MCF 10A (cell line): ENCODE measurements around the gene UNC119. TPM values are rescaled to one million over a fixed set of nuclear protein-coding genes. Genes with fewer than 3 reads are reported as not detected.
A peak's percentile ranks its signal among the peaks of the same experiment; 100 is the strongest.

Experiments
- Bru-seq: library from RNA; stranded (reverse); fragments of 400-500 nt; gene quantifications from one replicate; lab custom pipeline; 2021; lab: Mats Ljungman, UMichigan
- BruChase-seq, 2 experiments: library from RNA; stranded (reverse); fragments of 400-500 nt; gene quantifications; one replicate each; lab custom pipeline; 2021; lab: Mats Ljungman, UMichigan
- BruUV-seq: library from RNA; stranded (reverse); fragments of 400-500 nt; replicated peaks from 2 replicates; lab custom pipeline; 2021; lab: Mats Ljungman, UMichigan
- CTCF ChIA-PET: fragments of 300-600 bp; sonication (Branson Sonifier 250); formaldehyde crosslinking; extraction: SDS; loops from one replicate; lab custom pipeline; 2021; ENCODE audit warnings: antibody characterized with exemption, inconsistent platforms; lab: Yijun Ruan, JAX
- POLR2A ChIA-PET: fragments of 300-600, 350-650 bp; sonication (Branson Sonifier 250); formaldehyde crosslinking; extraction: SDS; loops from one replicate; lab custom pipeline; 2020; ENCODE audit warnings: antibody characterized with exemption, inconsistent platforms; lab: Yijun Ruan, JAX
- DNase-seq: peaks from one replicate; pipeline ENCODE4 v3.0.0-alpha.2; 2018; ENCODE audit not compliant: unreplicated experiment
- H3K27ac Mint-ChIP-seq: one replicate; pipeline ENCODE4 v1.8.0; 2022; ENCODE audit warnings: mild to moderate bottlenecking, low read depth, mixed read lengths; ENCODE audit not compliant: unreplicated experiment
- H3K27me3 Mint-ChIP-seq: one replicate; pipeline ENCODE4 v1.8.0; 2022; ENCODE audit warnings: mixed read lengths; ENCODE audit not compliant: insufficient read depth, unreplicated experiment
- H3K36me3 Mint-ChIP-seq: one replicate; pipeline ENCODE4 v1.8.0; 2022; ENCODE audit warnings: mild to moderate bottlenecking, moderate library complexity, mixed read lengths; ENCODE audit not compliant: insufficient read depth, unreplicated experiment
- H3K4me1 Mint-ChIP-seq: one replicate; pipeline ENCODE4 v1.8.0; 2022; ENCODE audit warnings: mixed read lengths; ENCODE audit not compliant: insufficient read depth, unreplicated experiment
- H3K4me3 Mint-ChIP-seq: one replicate; pipeline ENCODE4 v1.8.0; 2022; ENCODE audit warnings: mild to moderate bottlenecking, moderate library complexity, mixed read lengths; ENCODE audit not compliant: unreplicated experiment
- H3K9me3 Mint-ChIP-seq: one replicate; pipeline ENCODE4 v1.8.0; 2022; ENCODE audit warnings: mixed read lengths; ENCODE audit not compliant: unreplicated experiment
- CTCF ChIP-seq: fragments of 200-600 bp; IDR thresholded peaks from one replicate; pipeline ENCODE4 v1.8.0; 2022; ENCODE audit warnings: antibody characterized with exemption, mild to moderate bottlenecking; ENCODE audit not compliant: unreplicated experiment
- intact Hi-C: fragments of 100-400 bp; cut with micrococcal nuclease; formaldehyde crosslinking; loops from 2 replicates; pipeline ENCODE4 v1.14.1; 2022
- long read RNA-seq: library from polyadenylated mRNA; stranded (forward); transcript quantifications from one replicate; pipeline ENCODE4 v2.0.0, GENCODE V29; 2022
- total RNA-seq: library from RNA; stranded (reverse); gene quantifications from 2 replicates; pipeline ENCODE4 v1.2.3, GENCODE V29; 2022

The UNC119 gene
- total RNA-seq (12.5 and 13.7 TPM in 2 replicates), Bru-seq, nascent RNA (percentile 52 among the genes with signal in this experiment), BruChase-seq, experiment 1, labeled RNA remaining after a 6-hour chase (percentile 65 among the genes with signal in this experiment), BruChase-seq, experiment 2, labeled RNA remaining after a 2-hour chase (percentile 65 among the genes with signal in this experiment)
- long read RNA-seq, transcript UNC119-202 (5 exons, 1,424 nt), result major isoform, 26 of 33 reads
- long read RNA-seq, partial matches to known transcripts, result 3 of 33 reads
- long read RNA-seq, other reads (novel, unspliced or antisense), result 2 of 33 reads

- H3K4me3 Mint-ChIP-seq, result peak within 1 kb of the TSS; percentile 75
- H3K27me3 Mint-ChIP-seq, result no peaks in the 10 kb centered on the region
- peaks cover 35% of the 10 kb centered on the region for H3K36me3 Mint-ChIP-seq
- DNase-seq, result peak; percentile 74
- no TSS peak for BruUV-seq
- H3K27ac Mint-ChIP-seq, result no peak within 1 kb of the TSS
- TF ChIP-seq CTCF, result no peak
- POLR2A ChIA-PET, result interaction anchor here (0.6 to 2.3 kb wide), 8 partner anchors 17 to 1793 kb away, joined by 3 to 18 read pairs (median 4); partner anchors contain the start of genes ALDOC, PIGS and POLDIP2
- CTCF ChIA-PET, result interaction anchor here (3.8 kb wide), 1 partner anchor 12 kb away, joined by 35 read pairs; no protein-coding TSS in a partner anchor
- H3K9me3 Mint-ChIP-seq, result no peaks in the 10 kb centered on the region
- intact Hi-C loops, result no loop called here
- H3K4me1 Mint-ChIP-seq, result no peaks in the 10 kb centered on the region
Measured at GRCh38 chr17:28552176-28552999, at the start of gene UNC119. TSS of gene UNC119 (minus strand) at chr17:28552624. CDS start at chr17:28552557, 67 bp downstream.

DNA sequence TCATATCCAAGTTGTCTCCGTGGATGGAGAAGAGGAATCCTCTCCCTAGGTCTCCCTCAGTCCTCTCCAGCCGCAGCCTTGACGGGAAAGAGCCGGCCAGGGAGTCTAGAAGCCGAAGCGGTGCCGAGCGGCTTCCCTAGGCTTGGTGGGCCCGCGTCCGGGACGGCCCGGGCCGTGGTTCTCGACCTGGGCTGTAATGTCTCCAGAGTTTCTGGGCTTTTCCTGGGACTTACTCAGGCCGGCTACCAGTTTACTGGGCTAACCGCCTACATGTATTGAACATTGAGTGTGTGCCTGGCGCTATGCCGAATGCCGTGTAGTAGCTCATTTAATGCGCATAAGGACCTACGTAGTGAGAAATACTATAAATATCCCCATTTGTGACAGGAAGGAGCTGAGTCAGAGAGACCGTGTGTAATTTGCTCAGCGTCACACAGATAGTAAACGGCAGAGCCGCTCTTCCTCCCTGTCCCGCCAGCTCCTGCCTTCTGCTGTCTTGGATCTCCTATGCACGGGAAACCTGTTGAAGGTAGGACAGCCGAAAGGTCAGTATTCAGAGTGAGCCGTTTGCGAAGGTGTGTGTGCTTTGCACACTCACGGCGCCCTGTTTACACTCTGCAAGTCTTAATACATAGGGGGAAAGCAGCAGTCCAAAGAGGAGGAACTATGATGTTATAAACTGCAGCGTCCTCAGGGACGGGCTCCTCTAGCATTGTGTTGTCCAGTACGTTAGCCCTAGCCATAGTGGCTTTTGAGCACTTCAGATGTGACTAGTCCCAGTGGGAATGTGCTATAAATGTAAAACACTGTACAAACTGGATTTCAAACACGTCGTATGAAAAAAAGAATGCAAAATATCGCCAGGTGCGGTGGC, 47.1 kb upstream of the UNC119 start:
- TF ChIP-seq CTCF, result no peak
- Mint-ChIP-seq H3K4me1 (peaks cover 21% of the 10 kb centered on the region), H3K36me3 (peaks cover 7% of the 10 kb centered on the region), H3K4me3 (peak overlapping the region; percentile 87), H3K27ac (peak overlapping the region; percentile 90), H3K9me3 (no peaks in the 10 kb centered on the region), H3K27me3 (no peaks in the 10 kb centered on the region)
- POLR2A ChIA-PET, result interaction anchor here (0.7 to 4.4 kb wide), 20 partner anchors 8 to 305 kb away, joined by 3 to 32 read pairs (median 4); partner anchors contain the start of genes ALDOC, BLTP2, IFT20 and PIGS
- intact Hi-C loops, result no loop called here
- peak; percentile 78 for DNase-seq
- TSS peak; percentile 84 for BruUV-seq
- CTCF ChIA-PET, result interaction anchor here (0.5 to 2.7 kb wide), 2 partner anchors 13 to 719 kb away, joined by 3 to 10 read pairs; no protein-coding TSS in a partner anchor

GRCh38 chr17:28598799-28599310, 46.4 kb upstream of the UNC119 start, which contains the start of gene SPAG5:
TSS of gene SPAG5 (minus strand) at chr17:28599025. CDS start at chr17:28598946, 79 bp downstream.
- Mint-ChIP-seq H3K27ac (peak within 1 kb of the TSS; percentile 90), H3K27me3 (no peaks in the 10 kb centered on the region), H3K4me3 (peak within 1 kb of the TSS; percentile 87), H3K9me3 (no peaks in the 10 kb centered on the region), H3K4me1 (peaks cover 21% of the 10 kb centered on the region), H3K36me3 (peaks cover 7% of the 10 kb centered on the region)
- DNase-seq, result peak; percentile 92
- ChIA-PET POLR2A (interaction anchor here (0.6 to 4.4 kb wide), 24 partner anchors 8 to 332 kb away, joined by 3 to 32 read pairs (median 4); partner anchors contain the start of genes ALDOC, BLTP2, IFT20 and PIGS), CTCF (interaction anchor here (2.7 kb wide), 1 partner anchor 14 kb away, joined by 10 read pairs; no protein-coding TSS in a partner anchor)
- intact Hi-C loops, result no loop called here
- no TSS peak for BruUV-seq
- no peak for TF ChIP-seq CTCF
